ENCODE measurements around the gene TNIP3.

DNA sequence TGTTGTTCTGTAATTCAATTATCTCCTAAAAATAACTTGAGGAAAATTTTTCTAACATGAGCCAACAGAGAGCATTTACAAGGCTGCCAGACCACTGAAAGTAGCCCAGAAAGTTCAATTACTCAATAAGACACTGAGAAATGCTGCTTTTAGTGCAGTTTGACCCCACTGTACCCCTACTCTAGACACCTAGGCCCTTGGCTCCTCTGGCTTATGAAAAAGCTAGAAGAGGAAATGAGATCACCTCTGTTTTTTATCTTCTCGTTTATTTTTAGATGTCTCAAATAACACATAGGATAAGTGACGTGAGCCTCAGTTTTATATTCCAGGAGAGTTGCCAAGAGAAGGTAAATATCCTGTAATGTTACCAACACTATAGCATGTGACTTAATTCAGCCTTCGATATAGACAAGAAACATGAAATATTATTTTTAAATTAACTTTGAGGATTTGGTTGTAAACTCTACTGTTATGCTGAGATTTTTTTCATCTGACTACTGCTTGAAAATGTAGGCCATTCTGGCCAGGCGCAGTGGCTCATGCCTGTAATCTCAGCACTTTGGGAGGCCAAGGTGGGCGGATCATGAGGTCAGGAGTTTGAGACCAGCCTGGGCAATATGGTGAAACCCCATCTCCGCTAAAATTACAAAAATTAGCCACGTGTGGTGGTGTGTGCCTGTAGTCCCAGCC is 24.4 kb downstream of the TNIP3 start:
- TF ChIP-seq, protein P1, sequence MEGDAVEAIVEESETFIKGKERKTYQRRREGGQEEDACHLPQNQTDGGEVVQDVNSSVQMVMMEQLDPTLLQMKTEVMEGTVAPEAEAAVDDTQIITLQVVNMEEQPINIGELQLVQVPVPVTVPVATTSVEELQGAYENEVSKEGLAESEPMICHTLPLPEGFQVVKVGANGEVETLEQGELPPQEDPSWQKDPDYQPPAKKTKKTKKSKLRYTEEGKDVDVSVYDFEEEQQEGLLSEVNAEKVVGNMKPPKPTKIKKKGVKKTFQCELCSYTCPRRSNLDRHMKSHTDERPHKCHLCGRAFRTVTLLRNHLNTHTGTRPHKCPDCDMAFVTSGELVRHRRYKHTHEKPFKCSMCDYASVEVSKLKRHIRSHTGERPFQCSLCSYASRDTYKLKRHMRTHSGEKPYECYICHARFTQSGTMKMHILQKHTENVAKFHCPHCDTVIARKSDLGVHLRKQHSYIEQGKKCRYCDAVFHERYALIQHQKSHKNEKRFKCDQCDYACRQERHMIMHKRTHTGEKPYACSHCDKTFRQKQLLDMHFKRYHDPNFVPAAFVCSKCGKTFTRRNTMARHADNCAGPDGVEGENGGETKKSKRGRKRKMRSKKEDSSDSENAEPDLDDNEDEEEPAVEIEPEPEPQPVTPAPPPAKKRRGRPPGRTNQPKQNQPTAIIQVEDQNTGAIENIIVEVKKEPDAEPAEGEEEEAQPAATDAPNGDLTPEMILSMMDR (IDR thresholded peaks at IDR 0.05) = no peak
- no peak for TF ChIP-seq POLR2A (IDR thresholded peaks at IDR 0.05)
- no peak for TF ChIP-seq POLR2AphosphoS5 (IDR thresholded peaks at IDR 0.05)
